DND-41 (cell line): ENCODE measurements around the gene KCND3.

Experiments
- EZH2 ChIP-seq: IDR thresholded peaks from 3 replicates; pipeline ENCODE4 v1.6.1; 2012; ENCODE audit warnings: borderline replicate concordance, low read depth, mild to moderate bottlenecking, moderate library complexity, low read length, inconsistent platforms; ENCODE audit not compliant: severe bottlenecking
- TF ChIP-seq, protein P1 (sequence below): IDR thresholded peaks from 2 replicates; pipeline ENCODE4 v1.5.1; 2012; ENCODE audit warnings: borderline replicate concordance, low read length, moderate library complexity, mild to moderate bottlenecking; ENCODE audit not compliant: poor library complexity, severe bottlenecking; ENCODE audit errors: extremely low read depth

DNA sequence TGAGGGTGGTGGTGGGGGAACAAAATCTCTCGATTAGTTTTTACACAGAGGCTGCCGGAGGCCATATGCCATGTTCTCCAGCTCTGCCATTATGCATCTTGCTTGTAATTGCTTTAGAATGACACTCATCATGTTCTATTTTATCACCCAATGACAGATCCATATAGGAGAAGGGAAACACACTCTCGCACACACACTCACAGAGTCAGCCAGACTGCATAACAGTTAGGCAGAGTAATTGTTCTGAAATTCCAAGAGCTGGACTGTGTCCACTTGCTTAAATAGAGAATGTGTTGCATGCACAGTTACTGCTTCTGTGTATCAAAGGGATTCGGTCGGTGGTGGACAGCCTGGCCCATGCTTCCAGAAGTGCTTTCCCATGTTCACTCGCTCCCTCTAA, 30.6 kb downstream of the KCND3 start:
- TF ChIP-seq, protein P1, sequence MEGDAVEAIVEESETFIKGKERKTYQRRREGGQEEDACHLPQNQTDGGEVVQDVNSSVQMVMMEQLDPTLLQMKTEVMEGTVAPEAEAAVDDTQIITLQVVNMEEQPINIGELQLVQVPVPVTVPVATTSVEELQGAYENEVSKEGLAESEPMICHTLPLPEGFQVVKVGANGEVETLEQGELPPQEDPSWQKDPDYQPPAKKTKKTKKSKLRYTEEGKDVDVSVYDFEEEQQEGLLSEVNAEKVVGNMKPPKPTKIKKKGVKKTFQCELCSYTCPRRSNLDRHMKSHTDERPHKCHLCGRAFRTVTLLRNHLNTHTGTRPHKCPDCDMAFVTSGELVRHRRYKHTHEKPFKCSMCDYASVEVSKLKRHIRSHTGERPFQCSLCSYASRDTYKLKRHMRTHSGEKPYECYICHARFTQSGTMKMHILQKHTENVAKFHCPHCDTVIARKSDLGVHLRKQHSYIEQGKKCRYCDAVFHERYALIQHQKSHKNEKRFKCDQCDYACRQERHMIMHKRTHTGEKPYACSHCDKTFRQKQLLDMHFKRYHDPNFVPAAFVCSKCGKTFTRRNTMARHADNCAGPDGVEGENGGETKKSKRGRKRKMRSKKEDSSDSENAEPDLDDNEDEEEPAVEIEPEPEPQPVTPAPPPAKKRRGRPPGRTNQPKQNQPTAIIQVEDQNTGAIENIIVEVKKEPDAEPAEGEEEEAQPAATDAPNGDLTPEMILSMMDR, result no peak
- TF ChIP-seq EZH2, result no peak
